HG03045 (cell line): ENCODE results near the gene LAMA3.
"Not testable (repeated sequence)": the region's sequence is repeated elsewhere in the genome, so short reads cannot be mapped to it uniquely, and the experiment has no call there.

Experiments
- ATAC-seq: cut with Tn5 transposase; IDR thresholded peaks from one replicate; pipeline ENCODE4 v1.9.1; 2021; ENCODE audit warnings: mild to moderate bottlenecking, moderate library complexity; ENCODE audit not compliant: unreplicated experiment

LAMA3 gene

DNA sequence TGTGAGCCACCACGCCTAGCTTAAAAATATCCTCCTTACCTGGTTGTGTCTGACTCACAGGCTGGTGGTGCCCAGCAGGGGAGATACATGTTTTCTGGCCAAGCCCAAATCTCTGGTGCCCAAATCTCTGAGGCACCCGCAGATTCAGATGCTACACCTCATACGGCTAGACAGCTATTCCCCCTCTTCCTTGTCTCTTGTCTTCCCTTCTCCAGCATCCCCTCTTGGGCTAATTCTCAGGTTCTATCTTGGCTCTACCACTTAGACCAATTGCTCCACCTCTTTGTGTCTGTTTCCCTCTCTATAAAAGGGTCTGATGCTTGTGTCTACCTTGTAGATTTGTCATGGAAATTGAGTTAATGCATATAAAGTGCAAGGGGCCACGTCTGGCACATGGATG is 13.4 kb downstream of the LAMA3 start:
- ATAC-seq: no peak

DNA sequence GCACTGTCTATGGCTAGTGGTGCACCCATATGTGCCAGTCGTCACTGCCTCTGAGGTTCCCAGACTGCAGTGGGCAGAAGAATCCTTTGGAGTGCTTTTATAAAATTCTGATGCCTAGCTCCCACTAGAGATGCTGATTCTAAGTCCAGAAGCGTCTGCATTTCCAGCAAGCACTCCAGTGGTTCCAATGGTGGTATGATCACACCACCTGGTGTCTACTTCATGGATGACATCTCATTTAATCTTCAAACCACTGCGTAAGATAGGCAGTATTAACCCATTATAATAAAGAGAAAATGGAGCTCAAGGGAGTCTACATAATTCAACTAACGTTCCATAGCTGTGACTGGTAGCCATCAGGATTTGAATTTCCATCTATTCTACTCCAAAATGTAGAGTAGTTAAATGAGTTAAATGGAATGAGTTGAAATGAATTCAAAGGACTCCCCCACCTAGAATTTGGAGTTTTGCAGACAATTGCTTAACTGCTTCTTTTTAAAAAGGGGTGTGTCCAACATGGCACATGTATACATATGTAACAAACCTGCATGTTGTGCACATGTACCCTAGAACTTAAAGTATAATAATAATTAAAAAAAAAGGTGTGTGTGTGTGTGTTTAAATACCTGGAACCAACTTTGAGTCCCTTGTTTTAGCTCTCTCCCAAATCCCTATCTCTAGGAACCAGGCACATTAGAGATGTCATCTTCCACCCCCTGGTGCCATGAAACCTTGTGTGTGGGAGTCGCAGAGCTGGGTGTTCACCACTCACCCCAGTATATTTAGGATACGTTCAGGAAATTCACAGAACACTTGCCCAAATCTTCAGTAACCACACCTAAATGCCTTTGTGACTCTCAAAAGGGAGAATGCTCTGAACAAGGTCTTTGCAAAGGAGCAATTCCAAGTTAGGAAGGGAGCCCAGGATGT is 14.1 kb downstream of the LAMA3 start:
- ATAC-seq: no peak

DNA sequence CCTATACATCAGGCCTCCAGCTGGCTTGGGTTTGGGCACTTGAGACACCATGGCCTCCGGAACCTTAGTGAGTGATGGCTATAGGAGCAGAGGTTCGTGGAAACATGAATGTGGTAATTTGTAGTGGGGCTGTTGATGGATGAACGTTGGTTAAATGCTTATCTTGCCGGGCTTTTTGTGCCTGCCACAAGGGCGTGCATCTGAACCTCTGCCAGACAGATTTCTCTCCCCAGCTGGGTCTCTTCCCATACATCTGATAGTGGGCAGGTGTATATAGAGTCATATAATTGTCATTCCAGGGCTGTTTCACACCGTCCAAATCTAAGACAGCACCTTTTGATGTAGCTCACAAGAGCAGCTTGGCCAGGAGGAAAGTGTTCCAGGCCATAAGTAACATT is 14.7 kb downstream of the LAMA3 start:
- no peak for ATAC-seq

DNA sequence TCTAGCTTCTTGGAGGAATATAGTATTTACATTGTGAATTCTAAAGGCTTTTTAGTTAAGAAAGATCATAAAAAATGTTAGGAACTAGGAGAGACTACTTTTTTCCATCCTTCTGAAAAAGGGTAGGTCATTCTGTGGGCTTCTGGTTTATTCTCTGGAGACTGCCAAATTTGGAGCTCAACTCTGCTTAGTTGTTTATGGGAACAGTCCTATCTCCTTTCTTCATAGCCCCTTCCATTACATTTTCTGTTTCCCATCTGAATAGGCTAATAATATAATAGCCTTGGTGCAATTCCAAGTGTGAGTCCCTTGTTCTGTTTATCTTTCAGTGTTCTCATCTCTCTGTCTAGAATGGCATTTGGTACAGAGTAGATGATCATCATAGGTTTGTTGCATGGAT is 15.6 kb downstream of the LAMA3 start:
- ATAC-seq: no peak

DNA sequence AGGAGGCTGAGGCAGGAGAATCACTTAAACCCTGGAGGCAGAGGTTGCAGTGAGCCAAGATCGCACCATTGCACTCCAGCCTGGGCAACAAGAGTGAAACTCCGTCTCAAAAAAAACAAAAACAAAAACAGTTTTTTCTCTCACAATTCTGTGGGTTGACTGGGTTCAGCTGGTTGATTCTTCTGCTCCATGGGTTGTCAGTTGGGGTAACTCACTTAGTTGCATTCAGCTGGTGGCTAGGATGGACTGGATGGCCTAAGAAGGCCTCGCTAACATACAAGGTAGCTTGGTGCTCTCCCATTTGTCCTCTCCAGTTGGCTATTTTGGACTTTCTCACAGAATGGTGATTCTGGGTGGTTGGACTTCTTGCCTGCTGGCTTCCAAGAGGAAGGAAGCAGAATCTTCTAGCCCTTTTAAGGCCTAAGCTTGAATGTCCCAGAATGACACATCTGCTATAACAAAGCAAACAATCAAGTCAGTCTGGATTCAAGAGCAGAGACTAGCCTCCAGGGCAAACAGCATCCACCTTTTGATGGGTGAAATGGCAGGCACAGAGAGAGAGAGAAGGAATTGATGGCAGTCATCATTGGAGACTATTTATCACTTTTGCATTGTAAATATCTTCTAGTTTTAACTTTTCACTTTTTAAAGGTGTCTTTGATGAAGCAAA is 17.9 kb downstream of the LAMA3 start:
- no peak for ATAC-seq

DNA sequence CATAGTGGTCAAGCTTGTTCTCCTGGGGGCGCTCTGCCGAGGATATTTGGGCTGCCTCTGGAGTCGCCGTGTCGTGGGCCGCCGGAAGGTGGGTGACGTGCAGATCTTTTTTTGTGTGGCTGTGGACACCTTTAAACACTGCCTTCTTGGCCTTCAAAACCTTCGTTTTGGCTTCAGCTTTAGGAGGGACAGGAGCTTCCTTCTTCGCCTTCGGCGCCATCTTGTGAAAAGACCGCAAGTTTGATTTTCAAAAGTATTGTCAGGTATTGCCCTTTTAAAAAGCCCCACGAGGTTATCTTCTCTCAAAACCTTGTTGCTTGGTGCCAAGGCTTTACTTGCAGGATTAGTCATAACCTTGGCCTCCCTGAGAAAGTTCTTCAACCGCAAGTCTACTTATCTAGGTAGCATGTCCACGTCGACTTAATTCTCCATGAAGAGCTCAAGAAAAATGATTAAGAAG is 20.8 kb downstream of the LAMA3 start:
- ATAC-seq: no peak

DNA sequence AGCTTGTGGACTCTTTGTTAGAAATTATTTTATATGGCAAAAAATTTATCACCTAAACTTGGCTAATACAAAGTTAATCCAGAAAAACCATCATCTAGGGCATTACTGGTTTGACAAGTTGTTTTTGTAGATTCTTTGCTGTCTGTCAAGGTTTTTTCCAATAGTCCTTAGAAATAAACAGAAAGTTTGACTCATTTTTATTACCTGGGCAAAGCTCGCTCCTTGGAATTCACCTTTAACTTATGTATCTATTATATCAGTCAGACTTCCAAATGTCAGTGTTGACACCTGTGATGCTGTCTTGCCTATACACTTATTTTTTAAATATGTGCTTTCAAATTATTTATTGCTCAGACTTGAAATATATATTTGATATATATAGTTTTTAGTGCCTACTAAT is 21.7 kb downstream of the LAMA3 start:
- no peak for ATAC-seq

DNA sequence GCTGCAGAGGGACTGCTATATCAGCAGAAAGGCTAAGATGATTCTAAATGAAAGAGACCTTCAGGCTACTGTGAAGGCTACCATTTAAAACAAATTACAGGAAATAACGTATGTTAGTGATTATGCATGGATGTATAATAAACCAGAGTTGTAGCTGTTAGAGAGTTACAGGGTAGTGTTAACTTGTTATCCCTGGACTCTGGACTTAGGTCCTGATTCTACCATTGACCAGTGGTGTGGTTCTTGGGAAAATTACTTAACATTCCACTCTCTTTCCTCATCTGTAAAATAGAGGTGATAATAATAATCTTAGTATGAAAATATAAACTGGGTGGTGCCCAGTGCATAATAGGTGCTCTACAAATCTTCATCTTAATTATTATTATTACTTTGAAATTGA is 22.2 kb downstream of the LAMA3 start:
- ATAC-seq: no peak

DNA sequence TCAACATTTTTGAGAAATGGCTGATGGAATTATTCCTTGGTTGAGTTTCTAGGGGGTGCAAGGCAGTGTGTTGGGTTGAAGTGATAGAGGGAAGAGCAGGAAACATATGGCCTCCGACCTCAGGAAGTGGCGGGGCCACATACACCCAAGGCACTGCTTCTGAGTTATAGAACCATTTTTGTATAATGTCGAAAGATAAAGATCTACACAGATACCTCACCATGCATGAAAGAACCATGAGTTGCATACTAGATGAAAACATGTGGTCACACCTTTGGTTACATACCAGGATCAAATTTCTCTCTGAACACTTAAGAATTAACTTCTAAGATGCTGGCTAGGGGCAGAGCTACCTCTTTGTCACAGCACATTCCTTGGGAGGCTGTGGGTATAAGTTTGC is 23.2 kb downstream of the LAMA3 start:
- no peak for ATAC-seq

DNA sequence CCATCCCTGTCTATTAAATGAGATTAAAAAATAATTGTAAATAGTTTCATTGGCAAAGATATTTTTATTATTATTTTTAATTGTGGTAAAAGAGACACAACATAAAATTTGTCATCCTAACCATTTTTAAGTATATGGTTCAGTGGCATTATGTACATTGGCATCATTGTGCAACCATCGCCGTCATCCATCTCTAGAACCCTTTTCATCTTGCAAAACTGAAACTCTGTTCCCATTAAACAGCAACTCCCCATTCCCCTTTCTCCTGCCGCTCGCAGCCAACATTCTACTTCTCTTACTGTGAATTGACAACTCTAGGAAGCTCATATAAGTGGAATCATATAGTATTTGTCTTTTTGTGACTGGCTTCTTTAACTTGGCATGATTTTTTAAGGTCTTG is 25.3 kb downstream of the LAMA3 start:
- ATAC-seq: no peak

DNA sequence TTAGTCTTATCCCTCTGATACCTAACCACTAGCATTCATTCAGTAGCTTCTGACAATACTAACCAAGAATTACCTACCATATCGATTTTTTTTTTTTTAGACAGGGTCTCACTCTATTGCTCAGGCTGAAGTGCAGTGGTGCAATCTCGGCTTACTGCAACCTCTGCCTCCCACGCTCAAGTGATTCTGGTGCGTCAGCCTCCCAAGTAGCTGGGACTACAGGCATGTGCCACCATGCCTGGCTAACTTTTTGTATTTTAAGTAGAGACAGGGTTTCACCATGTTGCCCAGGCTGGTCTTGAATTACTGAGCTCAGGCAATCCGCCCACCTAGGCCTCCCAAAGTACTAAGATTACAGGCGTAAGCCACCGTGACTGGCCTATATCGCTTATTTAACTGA is 26.8 kb downstream of the LAMA3 start:
- not testable (repeated sequence) for ATAC-seq

DNA sequence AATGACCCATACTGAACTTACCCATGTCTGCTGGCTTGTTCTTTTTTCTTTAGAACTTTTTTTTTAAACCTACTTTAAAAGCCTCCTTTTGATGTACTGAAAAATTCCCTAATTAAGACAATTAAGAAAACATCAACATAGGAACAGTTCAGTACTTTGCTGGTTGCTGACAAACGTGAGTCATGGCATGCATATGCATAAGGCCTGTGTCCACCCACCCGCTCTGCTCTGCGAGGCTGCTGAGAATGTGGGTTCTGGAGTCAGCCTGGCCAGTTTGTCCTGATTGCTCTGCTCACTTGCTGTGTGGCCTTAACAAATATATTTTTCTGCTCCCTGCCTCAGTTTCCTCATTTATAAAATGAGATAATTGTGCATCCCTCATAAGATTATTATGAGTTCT is 27.3 kb downstream of the LAMA3 start:
- no peak for ATAC-seq

DNA sequence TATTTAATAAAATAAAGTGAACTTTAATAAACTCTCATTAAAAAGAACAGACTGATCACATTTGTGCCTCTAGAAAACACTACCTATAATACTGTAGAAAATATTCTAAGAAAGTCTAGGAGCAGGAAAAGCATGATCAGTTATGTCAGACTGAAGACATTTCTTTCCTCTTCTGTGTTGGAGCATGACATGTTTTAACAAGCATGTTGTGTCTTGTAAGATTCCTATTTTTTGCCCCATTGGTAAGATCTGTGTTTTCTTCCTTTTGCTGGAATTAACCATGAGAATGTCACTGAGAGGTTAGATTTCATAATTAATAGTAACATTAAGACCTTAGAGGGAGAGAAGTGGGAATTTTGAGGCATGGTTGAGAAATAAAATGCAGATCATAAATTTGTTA is 27.7 kb downstream of the LAMA3 start:
- no peak for ATAC-seq

DNA sequence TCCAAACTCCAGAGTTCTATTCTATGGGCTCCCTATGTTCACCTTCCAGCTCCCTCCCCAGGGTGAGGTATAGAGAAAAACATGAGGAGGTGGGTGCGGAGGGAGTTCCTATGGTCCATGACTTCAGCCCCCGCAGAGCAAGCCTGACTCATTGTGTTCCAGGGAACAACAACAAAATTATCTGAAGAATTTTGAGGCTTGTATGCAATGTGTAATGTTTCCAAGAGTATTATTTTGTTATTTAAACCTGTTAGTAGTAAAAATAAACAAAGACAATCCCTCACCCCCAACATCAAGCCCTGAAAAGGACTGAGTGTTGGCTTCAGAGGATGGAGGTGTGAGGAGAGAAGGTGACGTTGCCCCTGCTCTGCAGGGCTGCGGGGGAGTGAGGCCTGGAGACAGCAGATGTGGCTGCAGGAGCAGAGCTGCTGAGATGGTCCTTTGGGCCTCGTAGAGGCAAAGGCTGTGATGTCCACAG is 29.0 kb downstream of the LAMA3 start:
- ATAC-seq: no peak

DNA sequence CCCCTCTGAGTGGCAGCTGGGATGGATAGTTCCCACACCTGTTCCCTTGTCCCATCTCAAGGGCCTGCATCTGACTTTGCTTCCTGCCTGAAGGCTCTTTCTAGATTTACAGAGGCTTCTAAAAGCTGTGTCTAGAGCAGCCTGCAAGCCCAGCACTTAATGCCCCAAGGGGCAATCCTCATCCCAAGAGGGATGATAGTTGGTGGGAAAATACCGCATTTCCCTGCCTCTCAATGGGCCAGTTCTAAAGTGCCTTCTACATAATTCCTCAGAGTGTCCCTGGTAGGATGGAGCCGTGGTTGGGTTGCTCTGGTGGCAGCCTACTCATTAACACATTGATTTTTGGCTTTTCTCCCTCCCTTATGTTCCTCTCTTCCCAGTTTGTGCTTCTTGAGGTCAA is 29.5 kb downstream of the LAMA3 start:
- ATAC-seq: no peak

DNA sequence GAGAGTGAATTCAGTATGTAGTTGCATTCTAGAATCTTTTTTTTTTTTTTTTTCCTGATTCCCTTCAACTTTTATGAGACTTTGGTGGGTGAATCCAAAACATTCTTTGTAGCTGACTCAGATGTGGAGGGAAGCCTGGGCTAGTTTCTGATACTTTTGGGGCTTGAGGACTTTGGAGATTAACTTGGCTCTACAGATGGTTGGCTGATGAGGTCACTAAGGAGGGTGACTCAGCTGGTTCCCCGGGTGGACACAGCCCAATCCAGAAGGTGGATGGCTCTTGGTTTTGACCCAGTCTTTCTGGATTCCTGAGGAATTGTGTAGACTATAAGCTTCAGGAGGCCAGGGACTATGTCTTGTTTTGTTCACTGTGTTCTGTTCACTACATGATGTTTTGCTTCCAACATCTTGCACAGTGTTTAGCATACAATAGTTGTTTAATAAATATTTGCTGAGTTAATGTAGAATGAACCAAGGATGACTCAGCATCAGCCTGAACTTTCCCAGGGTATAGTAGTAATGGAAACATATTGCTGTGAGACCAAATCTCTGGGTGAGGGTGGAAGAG is 30.5 kb downstream of the LAMA3 start:
- ATAC-seq: no peak

DNA sequence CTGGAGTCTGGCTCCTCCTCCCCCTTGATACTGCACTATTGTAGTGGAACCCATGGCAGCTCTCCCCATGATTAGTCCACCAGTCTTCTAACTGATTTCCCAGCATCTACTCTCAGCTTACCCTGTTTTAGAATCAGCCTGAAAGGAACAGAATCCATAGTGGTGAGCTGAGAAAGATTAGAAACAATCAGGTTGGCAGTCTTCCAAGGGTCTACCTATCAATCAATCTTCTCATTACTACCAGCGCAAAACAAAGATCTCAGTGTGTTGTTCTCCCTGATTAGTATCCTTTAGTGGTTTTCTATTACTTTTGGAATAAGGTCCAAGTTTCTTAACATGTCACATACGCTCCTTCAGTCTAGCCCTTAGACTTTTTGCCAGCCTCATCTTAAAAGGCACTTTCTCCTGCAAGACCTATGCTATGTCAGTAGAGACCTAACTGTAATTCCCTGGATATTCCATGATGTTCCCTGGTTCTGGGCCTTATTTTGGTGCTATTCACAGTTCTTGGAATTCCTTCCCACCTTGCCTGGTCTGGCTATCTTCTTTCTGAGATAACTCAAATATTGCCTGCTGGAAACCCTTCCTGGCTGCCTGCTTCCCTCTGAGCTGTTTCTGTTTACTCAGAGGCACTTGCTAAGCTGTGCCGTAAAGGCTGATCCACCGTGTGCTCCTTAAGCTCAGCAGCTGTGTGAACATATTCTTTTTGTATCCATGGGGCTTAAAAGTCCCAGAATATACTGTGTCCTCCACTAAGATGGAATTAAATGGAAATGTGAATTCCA is 32.6 kb downstream of the LAMA3 start:
- ATAC-seq: no peak

DNA sequence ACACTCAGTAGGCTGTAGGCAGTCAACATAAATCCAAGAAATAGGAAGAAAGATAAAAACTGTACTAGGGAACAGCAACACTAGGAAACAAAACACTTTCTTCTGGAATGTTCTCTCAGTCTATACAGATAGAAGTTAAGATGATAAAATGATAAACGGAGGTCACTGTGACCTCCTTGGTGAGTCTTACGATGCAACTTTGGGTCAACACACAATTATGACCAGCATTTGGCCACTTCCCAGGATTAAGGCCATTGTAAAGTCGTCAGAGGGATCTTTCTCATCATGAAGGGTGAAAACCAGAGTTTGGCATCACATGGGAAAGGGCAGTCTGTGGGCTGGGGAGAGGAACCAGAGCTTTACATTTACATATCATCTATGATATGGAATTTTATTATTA is 33.4 kb downstream of the LAMA3 start:
- ATAC-seq: no peak

DNA sequence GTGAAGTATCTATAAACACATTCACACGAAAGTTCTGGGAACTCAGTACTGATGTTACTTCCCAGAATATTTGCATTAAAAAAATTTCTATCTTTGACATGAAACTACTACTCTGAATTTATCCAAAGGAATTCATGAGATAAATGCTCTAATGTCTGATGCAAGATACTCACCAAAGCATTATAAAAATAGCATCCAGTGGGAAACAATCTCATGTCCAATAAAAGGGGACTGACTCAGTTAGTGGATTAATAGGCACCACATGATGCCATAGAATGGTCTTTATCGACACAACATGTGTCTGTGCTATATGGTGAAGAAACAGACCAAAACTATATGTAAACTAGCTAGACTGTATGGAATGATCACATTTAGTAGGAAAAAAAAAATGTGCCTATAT is 33.9 kb downstream of the LAMA3 start:
- ATAC-seq: no peak

DNA sequence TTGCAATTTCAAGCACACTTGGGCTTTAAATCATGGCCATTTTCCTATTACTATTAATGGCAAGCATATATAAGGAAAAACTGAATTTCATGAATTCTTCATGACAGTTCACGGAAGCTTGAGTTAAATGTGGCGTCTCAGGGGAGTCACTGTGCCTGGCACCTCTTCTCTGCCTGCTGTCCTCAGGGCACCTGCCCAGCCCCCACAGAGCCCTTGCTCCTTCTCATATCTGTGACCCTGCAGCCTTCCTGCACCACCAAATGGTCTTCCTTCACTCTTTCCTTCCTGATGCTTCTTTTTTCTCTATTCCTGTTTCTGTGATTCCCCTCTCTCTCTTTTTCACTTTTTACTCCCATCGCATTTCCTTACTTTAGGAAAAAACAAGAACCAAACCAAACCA is 35.4 kb downstream of the LAMA3 start:
- no peak for ATAC-seq

DNA sequence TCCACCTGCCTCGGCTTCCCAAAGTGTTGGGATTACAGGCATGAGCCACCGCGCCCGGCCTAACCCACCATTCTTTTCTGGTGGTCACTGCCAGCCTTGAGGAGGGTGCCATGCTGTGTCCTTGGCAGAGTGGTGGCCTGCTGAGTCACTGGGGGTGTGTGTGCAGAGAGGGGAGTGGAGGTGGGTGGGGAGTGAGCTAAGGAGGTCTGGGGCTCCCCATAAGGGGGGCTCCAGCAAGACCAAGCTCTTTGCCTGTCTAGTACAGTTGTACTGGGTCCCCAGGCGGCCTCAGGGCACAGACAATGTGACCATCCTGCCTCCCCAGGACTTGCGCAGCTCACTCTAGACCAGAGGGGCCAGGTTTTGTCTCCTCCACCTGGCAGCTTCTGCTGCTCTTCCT is 36.1 kb downstream of the LAMA3 start:
- no peak for ATAC-seq
